MM.1S (cell line): ENCODE results near the gene ABCG2.
"Not testable (repeated sequence)": the region's sequence is repeated elsewhere in the genome, so short reads cannot be mapped to it uniquely, and the experiment has no call there.

ENCODE experiments used
- DNase-seq: peaks from one replicate; pipeline ENCODE4 v3.0.0-alpha.2; 2015
- H2AFZ ChIP-seq: fragments of 300-600 bp; sonication (generic); 2 replicates; pipeline ENCODE4 v1.6.0; 2016; ENCODE audit warnings: antibody characterized with exemption, low read length
- H3F3A ChIP-seq: fragments of 300-600 bp; sonication (generic); 2 replicates; pipeline ENCODE4 v1.6.1; 2016; ENCODE audit warnings: mild to moderate bottlenecking, antibody characterized with exemption, low read length, moderate library complexity, mixed read lengths; ENCODE audit not compliant: insufficient read depth
- H3K27ac ChIP-seq: fragments of 300-600 bp; sonication (generic); 2 replicates; pipeline ENCODE4 v1.5.1; 2016; ENCODE audit warnings: mild to moderate bottlenecking, low read length
- H3K27me3 ChIP-seq: fragments of 300-600 bp; sonication (generic); replicated peaks from 2 replicates; pipeline ENCODE4 v1.6.0; 2016; ENCODE audit warnings: low read length; ENCODE audit not compliant: insufficient read depth
- H3K36me3 ChIP-seq: fragments of 300-600 bp; sonication (generic); replicated peaks from 2 replicates; pipeline ENCODE4 v1.6.1; 2016; ENCODE audit warnings: mild to moderate bottlenecking, low read length, mixed read lengths; ENCODE audit not compliant: insufficient read depth
- H3K4me1 ChIP-seq: fragments of 300-600 bp; sonication (generic); 2 replicates; pipeline ENCODE4 v1.6.1; 2016; ENCODE audit warnings: low read length, mixed read lengths
- H3K4me2 ChIP-seq: fragments of 300-600 bp; sonication (generic); 2 replicates; pipeline ENCODE4 v1.6.0; 2016; ENCODE audit warnings: low read depth, low read length
- H3K4me3 ChIP-seq: fragments of 300-600 bp; sonication (generic); 2 replicates; pipeline ENCODE4 v1.5.1; 2016; ENCODE audit warnings: low read length, mixed read lengths
- H3K79me2 ChIP-seq: fragments of 300-600 bp; sonication (generic); 2 replicates; pipeline ENCODE4 v1.6.1; 2016; ENCODE audit warnings: mixed run types, low read length, mixed read lengths
- H3K9ac ChIP-seq: fragments of 300-600 bp; sonication (generic); 2 replicates; pipeline ENCODE4 v1.6.1; 2016; ENCODE audit warnings: low read length, mixed read lengths
- H3K9me2 ChIP-seq: fragments of 300-600 bp; sonication (generic); replicated peaks from 2 replicates; pipeline ENCODE4 v1.6.1; 2016; ENCODE audit warnings: mild to moderate bottlenecking, low read length, mixed read lengths; ENCODE audit not compliant: insufficient read depth
- H3K9me3 ChIP-seq: fragments of 300-600 bp; sonication (generic); replicated peaks from 2 replicates; pipeline ENCODE4 v1.6.1; 2016; ENCODE audit warnings: mild to moderate bottlenecking, low read length, mixed read lengths; ENCODE audit not compliant: insufficient read depth
- H4K20me1 ChIP-seq: fragments of 300-600 bp; sonication (generic); 2 replicates; pipeline ENCODE4 v1.6.1; 2016; ENCODE audit warnings: mild to moderate bottlenecking, low read length, moderate library complexity, mixed read lengths; ENCODE audit not compliant: insufficient read depth
- EZH2 ChIP-seq: fragments of 300-600 bp; sonication (generic); optimal IDR thresholded peaks from 2 replicates; pipeline ENCODE3; 2017; ENCODE audit warnings: low read depth, mild to moderate bottlenecking, antibody characterized with exemption, low read length, mixed read lengths
- EZH2phosphoT487 ChIP-seq: fragments of 300-600 bp; sonication (generic); IDR thresholded peaks from 2 replicates; pipeline ENCODE4 v1.6.1; 2018; ENCODE audit warnings: antibody characterized with exemption, low read length
- TF ChIP-seq, protein P1 (sequence below): fragments of 300-600 bp; sonication (generic); IDR thresholded peaks from 2 replicates; pipeline ENCODE4 v1.5.1; 2016; ENCODE audit warnings: antibody characterized with exemption, low read length, mixed read lengths

Gene ABCG2

DNA sequence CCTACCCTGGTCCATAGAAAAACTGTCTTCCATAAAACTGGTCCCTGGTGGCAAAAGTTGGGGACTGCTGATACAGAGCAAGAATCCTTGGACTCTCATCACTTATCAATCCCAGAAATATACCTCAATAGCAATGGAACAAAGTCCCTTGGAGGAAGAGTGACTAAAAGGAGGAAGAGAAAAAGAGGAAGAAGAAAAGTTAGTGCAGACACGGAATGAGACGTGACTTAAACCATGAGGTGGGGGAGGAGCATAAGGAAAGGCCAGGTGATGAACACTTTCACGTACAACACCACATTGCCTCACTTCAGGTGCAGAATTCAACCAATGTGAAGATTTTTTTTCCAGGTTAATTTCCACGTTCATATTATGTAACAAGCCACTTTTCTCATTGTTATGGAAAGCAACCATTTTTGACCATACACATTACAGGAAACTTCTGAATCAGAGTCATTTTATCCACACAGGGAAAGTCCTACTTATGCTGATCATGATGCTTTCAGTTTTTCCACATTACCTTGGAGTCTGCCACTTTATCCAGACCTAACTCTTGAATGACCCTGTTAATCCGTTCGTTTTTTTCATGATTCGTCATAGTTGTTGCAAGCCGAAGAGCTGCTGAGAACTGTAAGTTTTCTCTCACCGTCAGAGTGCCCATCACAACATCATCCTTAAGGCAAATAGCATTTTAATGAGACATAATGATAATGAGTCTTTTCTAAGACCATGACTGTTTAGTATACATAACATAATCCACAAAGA, 27.7 kb downstream of the ABCG2 start:
- H3K27me3 ChIP-seq, result no peaks in the 10 kb centered on the region
- H3K9me2 ChIP-seq, result no peaks in the 10 kb centered on the region
- no peaks in the 10 kb centered on the region for H3K9me3 ChIP-seq
- no peaks in the 10 kb centered on the region for H3K79me2 ChIP-seq
- H3K27ac ChIP-seq, result no peak overlapping the region
- H3K4me1 ChIP-seq, result no peaks in the 10 kb centered on the region
- H3K4me3 ChIP-seq, result no peak overlapping the region
- TF ChIP-seq EZH2 (no peak), EZH2phosphoT487 (no peak)
- TF ChIP-seq, protein P1, sequence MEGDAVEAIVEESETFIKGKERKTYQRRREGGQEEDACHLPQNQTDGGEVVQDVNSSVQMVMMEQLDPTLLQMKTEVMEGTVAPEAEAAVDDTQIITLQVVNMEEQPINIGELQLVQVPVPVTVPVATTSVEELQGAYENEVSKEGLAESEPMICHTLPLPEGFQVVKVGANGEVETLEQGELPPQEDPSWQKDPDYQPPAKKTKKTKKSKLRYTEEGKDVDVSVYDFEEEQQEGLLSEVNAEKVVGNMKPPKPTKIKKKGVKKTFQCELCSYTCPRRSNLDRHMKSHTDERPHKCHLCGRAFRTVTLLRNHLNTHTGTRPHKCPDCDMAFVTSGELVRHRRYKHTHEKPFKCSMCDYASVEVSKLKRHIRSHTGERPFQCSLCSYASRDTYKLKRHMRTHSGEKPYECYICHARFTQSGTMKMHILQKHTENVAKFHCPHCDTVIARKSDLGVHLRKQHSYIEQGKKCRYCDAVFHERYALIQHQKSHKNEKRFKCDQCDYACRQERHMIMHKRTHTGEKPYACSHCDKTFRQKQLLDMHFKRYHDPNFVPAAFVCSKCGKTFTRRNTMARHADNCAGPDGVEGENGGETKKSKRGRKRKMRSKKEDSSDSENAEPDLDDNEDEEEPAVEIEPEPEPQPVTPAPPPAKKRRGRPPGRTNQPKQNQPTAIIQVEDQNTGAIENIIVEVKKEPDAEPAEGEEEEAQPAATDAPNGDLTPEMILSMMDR, result no peak
- H4K20me1 ChIP-seq, result no peaks in the 10 kb centered on the region
- DNase-seq, result no peak
- no peak overlapping the region for H2AFZ ChIP-seq
- H3K36me3 ChIP-seq, result no peaks in the 10 kb centered on the region
- H3K9ac ChIP-seq, result no peak overlapping the region
- H3F3A ChIP-seq, result no peaks in the 10 kb centered on the region
- H3K4me2 ChIP-seq, result no peak overlapping the region

DNA sequence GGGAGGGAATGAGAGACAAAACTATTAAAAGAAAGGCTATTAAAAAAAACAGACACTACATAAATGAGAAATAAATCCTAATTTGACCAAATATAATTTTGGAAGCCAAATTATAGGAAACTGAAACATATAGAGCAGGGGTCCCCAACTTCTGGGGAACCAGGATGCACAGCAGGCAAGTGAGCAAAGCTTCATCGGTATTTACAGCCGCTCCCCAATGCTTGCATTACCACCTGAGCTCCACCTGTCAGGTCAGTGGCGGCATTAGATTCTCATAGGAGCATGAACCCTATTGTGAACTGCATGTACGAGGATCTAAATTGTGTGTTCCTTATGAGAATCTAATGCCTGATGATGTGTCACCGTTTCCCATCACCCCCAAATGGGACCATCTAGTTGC, 28.4 kb downstream of the ABCG2 start:
- Histone ChIP-seq H3K4me1 (no peaks in the 10 kb centered on the region), H3K9me3 (no peaks in the 10 kb centered on the region), H3K79me2 (no peaks in the 10 kb centered on the region), H3K4me2 (no peak overlapping the region), H3K36me3 (no peaks in the 10 kb centered on the region), H4K20me1 (no peaks in the 10 kb centered on the region), H3K27me3 (no peaks in the 10 kb centered on the region), H3K4me3 (no peak overlapping the region), H2AFZ (no peak overlapping the region), H3F3A (no peaks in the 10 kb centered on the region), H3K9me2 (no peaks in the 10 kb centered on the region), H3K9ac (no peak overlapping the region), H3K27ac (no peak overlapping the region)
- TF ChIP-seq EZH2 (no peak), EZH2phosphoT487 (no peak)
- TF ChIP-seq, protein P1, result no peak
- DNase-seq, result no peak

DNA sequence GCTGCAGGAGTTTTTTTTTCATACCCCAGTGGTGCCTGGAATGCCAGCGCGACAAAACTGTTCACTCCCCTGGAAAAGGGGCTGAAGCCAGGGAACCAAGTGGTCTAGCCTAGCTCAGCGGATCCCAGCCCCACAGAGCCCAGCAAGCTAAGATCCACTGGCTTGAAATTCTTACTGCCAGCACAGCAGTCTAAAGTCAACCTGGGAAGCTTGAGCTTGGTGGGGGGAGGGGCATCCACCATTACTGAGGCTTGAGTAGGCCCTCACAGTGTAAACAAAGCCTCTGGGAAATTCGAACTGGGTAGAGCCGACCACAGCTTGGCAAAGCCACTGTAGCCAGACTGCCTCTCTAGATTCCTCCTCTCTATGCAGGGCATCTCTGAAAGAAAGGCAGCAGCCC, 36.2 kb downstream of the ABCG2 start:
- not testable (repeated sequence) for H3F3A ChIP-seq, H3K27ac ChIP-seq, H3K4me3 ChIP-seq, H3K36me3 ChIP-seq, H3K27me3 ChIP-seq, H3K9ac ChIP-seq, DNase-seq, H3K9me3 ChIP-seq, H4K20me1 ChIP-seq, H3K4me1 ChIP-seq, H3K79me2 ChIP-seq, H3K9me2 ChIP-seq, H3K4me2 ChIP-seq, H2AFZ ChIP-seq

DNA sequence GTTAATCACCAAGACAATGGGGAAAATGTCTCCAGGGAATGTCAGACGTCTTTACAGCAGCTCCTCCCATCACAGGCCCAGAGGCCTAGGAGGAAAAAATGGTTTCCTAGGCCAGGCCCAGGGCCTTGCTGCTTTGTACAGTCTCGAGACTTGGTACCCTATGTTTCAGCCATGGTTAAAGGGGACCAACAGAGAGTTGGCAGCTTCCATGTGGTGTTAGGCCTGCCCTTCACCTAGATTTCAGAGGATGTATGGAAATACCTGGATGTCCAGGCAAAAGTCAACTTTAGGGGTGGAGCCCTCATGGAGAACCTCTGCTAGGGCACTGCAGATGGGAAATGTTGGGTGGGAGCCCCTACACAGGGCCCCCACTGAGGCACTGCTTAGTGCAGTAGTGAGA, 38.5 kb downstream of the ABCG2 start:
- H3K27ac ChIP-seq, result no peak overlapping the region
- no peak for TF ChIP-seq EZH2
- TF ChIP-seq, protein P1, result no peak
- TF ChIP-seq EZH2phosphoT487, result no peak

More for the DNA sequence above, 38.5 kb downstream of the ABCG2 start:
- Histone ChIP-seq H3K9ac (no peak overlapping the region), H2AFZ (no peak overlapping the region), H3K36me3 (no peaks in the 10 kb centered on the region), H3K4me3 (no peak overlapping the region), H3K9me3 (no peaks in the 10 kb centered on the region), H3K4me1 (no peaks in the 10 kb centered on the region), H3K79me2 (no peaks in the 10 kb centered on the region), H3K27me3 (no peaks in the 10 kb centered on the region), H3K4me2 (no peak overlapping the region), H4K20me1 (no peaks in the 10 kb centered on the region), H3K9me2 (no peaks in the 10 kb centered on the region), H3F3A (no peaks in the 10 kb centered on the region)
- no peak for DNase-seq
